GM10847 (cell line): ENCODE results near the gene TEX13C.

Experiments
- POLR2A ChIP-seq: IDR thresholded peaks from 2 replicates; pipeline ENCODE4 v1.6.1; 2011; ENCODE audit not compliant: insufficient read length; ENCODE audit errors: extremely low read depth

TEX13C gene

GRCh38 chrX:125319646-125320521 is at the start of gene TEX13C:
TEX13C (plus strand) TSS chrX:125319871; CDS start chrX:125320120, 249 bp downstream.
- no peak for TF ChIP-seq POLR2A

GRCh38 chrX:125287282-125287681 is 32.4 kb upstream of the TEX13C start:
- no peak for TF ChIP-seq POLR2A

DNA sequence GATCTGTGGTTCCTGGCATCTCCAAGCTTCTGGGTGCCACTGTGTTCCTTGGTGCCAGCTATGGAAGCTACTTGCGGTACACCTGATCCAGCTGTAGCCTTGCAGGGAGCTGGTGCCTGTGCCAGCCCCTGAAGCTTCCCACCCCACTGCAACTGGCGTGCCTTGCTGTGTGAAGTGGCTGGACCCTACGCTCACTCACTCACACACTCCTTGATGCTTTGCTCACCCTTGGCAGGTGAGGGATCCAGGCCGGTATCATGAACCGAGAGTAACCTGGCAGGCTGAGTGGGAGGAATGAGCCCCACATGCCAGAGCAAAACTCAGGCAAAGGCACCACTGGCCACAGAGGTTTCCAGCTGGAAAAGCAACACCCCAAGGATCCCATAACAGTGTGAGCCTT is 31.3 kb upstream of the TEX13C start:
- TF ChIP-seq POLR2A: no peak

DNA sequence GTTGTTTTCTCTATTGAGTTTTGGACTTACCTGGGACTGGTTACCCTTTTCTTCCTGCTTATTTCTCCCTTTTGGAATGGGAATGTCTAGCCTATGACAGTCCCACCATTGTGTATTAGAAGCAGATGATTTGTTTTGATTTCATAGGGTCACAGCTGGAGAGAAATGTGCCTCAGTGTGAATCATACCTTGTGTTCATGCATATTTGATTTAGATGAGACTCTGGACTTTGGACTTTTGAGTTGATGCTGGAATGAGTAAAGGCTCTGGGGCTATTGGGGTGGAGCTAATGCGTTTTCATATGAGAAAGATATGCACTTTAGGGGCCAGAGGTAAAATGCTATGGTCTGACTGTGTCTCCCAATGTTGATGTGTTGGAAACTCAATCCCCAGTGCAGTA is 30.5 kb upstream of the TEX13C start:
- no peak for TF ChIP-seq POLR2A

DNA sequence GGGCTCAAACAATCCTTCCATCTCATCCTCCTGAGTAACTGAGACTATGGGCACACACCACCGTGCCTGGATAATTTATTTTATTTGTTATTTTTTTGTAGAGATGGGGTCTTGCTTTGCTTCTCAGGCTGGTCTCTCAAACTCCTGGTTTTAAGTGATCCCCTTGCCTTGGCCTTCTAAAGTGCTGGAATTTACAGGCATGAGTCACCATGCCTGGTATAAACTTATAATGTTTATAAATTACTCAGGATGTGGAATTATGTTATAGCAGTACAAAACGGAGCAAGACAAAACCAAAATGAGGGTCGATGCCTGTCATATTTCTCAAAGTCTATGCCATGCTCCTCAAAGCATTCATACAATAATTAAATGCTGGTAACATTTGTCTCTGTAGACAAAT is 29.8 kb upstream of the TEX13C start:
- no peak for TF ChIP-seq POLR2A

GRCh38 chrX:125291124-125291523 is 28.5 kb upstream of the TEX13C start:
- TF ChIP-seq POLR2A: no peak

DNA sequence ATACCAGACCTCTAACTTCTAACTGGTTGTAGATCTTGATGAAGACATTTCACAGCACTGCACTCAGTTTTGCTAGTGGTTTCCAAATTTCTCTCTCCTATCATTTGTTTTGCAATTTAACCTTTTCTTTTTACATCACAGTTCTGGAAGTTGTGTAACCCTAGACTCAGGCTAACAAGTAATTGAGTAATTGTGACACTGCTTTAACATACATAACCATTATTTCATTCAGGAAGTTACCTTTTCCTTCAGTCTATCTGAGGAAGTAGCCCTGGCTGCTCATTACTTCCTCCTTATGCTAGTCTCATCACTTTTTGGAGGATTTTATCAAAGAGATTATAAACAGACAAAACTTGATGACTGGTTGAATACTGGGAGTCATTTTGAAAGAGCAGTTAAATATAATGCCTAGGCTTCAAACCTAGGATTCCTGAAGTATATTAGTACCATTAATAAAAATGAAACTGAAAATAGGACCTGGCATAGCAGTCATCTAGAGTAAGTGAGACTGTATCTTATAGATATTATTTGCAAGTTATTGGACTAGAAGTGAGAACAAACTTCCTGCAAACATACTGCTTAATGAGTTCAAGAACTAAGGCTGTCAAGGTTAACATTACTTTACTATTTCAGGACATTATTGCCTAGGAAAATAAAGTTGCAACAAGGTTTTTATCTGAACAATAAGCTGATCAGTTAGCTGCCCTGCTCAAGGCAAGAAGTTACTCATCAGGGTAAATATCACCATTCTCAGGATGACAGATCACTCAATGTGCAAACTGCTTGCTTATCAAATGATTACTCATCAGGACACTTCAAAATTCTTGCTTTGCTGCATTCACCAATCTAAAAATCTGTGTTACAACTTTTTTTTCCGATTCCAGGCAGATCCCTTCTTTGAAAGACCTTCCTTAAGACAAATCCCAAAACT is 25.6 kb upstream of the TEX13C start:
- no peak for TF ChIP-seq POLR2A

DNA sequence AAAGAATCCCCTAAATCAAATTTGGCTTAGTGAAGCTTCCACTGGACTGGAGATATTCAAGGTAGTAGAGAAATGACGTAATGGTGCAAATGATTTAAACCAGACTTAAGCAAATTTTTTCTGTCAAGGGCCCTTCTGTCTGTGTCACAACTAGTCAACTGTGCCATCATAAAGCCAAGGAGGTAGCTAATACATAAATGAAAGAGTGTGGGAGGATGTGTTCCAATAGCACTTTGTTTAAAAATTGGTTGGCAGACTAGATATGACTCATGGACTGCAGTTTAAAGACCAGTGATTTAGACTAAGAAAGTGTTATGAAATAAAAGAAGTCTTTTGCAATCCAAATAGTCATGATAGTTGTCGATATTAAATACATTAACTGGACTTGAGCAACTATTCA is 24.3 kb upstream of the TEX13C start:
- TF ChIP-seq POLR2A: no peak

GRCh38 chrX:125298871-125299270 is 20.8 kb upstream of the TEX13C start:
- TF ChIP-seq POLR2A: no peak

DNA sequence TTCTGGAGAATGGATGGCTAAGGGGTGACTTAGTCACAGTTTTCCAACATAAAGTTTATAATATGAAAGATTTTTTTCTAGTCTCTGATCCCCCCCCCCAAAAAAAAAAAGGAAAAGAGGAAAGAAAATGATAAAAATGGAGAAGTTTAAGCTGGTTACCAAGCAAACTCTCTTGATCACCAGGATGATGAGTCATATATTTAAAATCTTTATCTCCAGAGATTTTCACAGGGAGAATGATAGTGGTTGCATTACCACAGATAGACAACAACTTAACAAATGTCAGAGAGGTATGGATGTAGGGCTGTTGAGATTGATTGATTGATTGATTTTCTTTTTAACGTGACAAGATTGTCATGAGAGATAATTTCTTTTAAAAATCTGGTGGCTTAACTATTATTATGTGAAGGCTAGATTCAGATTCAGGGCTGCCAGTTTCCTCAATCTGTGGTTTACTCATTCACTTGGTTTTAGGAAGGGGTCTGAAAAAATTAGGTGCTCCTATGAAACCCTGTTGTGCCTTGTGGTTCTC is 13.3 kb upstream of the TEX13C start:
- no peak for TF ChIP-seq POLR2A

GRCh38 chrX:125308653-125309052 is 11.0 kb upstream of the TEX13C start:
- TF ChIP-seq POLR2A: no peak

DNA sequence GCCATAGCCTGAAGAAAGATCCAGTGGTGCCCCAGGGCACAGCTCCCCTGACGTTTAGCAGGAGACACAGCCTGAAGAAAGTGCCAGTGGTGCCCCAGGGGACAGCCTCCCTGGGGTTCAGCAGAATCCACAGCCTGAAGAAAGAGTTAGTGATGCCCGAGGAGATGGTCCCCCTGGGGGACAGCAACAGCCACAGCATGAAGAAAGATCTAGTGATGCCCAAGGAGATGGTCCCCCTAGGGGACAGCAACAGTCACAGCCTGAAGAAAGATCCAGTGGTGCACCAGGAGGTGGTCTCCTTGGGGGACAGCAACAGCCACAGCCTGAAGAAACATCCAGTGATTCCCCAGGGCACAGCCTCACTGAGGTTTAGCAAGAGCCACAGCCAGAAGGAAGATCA is 2.8 kb downstream of the TEX13C start:
- TF ChIP-seq POLR2A: no peak

DNA sequence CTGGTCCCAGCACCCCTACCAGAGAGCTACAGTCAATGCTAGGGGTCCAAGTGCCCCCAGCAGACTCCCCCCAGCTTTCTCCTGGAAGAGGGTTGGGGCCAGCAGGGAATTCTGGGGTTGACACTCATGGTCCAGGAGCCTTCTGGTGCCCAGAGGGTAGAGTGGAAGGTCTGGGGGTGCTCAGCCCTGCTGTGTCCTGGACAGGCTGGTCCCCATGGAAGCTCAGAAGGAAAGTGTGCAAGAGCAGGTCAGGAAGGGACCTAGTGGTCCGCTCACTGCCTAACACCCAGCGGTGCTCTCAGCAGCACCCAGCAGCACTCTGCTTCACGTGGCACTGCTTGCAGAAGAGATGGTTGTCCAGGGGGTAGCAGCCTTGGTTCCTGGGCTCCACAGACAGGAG is 6.9 kb downstream of the TEX13C start:
- no peak for TF ChIP-seq POLR2A

DNA sequence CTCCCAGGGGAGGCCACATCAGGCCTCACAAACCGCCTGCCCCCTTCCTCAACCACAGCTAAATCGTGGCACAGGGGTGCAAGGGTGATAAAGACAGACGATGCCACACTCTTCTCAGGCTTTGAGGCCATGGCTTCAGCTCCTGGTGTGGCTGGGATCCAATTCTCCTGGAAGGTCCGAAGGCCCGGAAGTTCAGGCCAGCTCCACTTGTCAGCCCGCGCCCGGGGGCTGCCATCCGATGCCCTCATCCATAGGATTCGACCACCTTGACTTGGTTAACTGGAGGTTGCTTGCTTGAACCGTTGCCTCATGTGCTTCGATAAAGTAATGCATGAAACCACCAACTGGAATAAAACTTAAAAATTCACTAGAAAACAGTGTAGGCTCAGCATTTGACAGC is 8.2 kb downstream of the TEX13C start:
- TF ChIP-seq POLR2A: no peak

DNA sequence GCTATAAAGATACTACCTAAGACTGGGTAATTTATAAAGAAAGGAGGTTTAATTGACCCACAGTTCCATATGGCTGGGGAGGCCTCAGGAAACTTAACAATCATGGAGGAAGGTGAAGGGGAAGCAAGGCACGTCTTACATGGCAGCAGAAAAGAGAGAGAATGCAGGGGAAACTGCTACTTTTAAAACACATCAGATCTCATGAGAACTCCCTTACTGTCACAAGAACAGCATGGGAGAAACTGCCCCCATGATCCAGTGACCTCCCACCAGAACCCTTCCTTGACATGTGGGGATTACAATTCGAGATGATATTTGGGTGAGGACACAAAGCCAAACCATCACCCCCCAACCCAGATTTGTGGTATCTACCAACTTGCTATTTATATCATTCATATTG is 13.9 kb downstream of the TEX13C start:
- no peak for TF ChIP-seq POLR2A

DNA sequence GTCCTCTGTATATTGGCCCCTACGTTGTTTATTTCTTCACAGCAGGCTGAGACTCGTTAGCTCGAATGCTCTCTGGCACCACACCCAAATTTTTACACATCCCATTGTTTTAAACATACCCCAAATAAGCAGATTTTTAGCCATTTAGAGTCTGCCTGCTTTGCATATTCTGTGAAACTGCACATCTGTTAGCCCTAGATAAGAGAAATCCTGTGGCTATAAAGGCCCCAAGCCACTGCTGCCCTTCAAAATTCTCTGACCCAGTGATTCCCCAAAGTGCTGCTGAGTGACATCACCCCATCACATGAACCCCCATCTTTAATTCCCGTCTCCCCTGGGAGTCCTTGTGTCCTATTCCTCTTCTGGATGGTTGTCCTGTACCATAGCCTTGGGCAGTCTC is 20.8 kb downstream of the TEX13C start:
- TF ChIP-seq POLR2A: no peak
